HepG2 (cell line): ENCODE results near the gene ZFHX3. TPM values are rescaled to one million over a fixed set of nuclear protein-coding genes. Genes with fewer than 3 reads are reported as not detected.

Experiments used
- ATAC-seq: fragments of 200-7000 bp; cut with Tn5 transposase; 3 replicates; pipeline ENCODE4 v1.9.1; 2020; ENCODE audit warnings: mild to moderate bottlenecking, moderate library complexity
- BruUV-seq: library from RNA; stranded (reverse); fragments of 400-500 nt; replicated peaks from 2 replicates; lab custom pipeline; 2021; lab: Mats Ljungman, UMichigan
- CTCF ChIA-PET: fragments of 300-600 bp; formaldehyde crosslinking; extraction: SDS; loops from one replicate; lab custom pipeline; 2021; ENCODE audit warnings: low total read pairs, inconsistent platforms, low intra/inter-chr PET ratio; lab: Yijun Ruan, JAX
- POLR2A ChIA-PET: fragments of 350-600 bp; sonication (Branson Sonifier 250); formaldehyde crosslinking; loops from one replicate; lab custom pipeline; 2020; ENCODE audit warnings: antibody characterized with exemption, inconsistent platforms; lab: Yijun Ruan, JAX
- DNase-seq: peaks from one replicate; pipeline ENCODE4 v3.0.0-alpha.2; 2015; ENCODE audit warnings: low spot score
- FAIRE-seq: peaks from 3 replicates; lab custom pipeline; 2011; peaks lifted over from hg19 to GRCh38; lab: Jason Lieb, UNC
- H2AFZ ChIP-seq: one replicate; pipeline ENCODE4 v1.6.1; 2011; ENCODE audit warnings: low read length, inconsistent platforms
- H3K27ac ChIP-seq: fragments of 300-600 bp; 3 replicates; pipeline ENCODE4 v1.8.0; 2011; ENCODE audit warnings: mixed run types, mild to moderate bottlenecking, mixed read lengths, low read length, inconsistent platforms; ENCODE audit not compliant: insufficient read depth; ENCODE audit errors: extremely low read length
- H3K27me3 ChIP-seq, 2 experiments: fragments of 200-600 bp in 1 of 2; 2 replicates in 1 of 2; 3 replicates in 1 of 2; pipeline versions ENCODE4 v1.6.0 to v1.8.0; 2011; ENCODE audit warnings: low read length in 2 of 2, mild to moderate bottlenecking in 2 of 2, moderate library complexity in 2 of 2, inconsistent platforms in 1 of 2; ENCODE audit not compliant: insufficient read depth in 2 of 2, control insufficient read depth in 1 of 2
- H3K36me3 ChIP-seq, 2 experiments: fragments of 200-600 bp in 1 of 2; replicated peaks in 1 of 2; 2 replicates in 1 of 2; 3 replicates in 1 of 2; pipeline versions ENCODE4 v1.5.1 to v1.8.0; 2011; ENCODE audit warnings: low read length in 2 of 2, inconsistent platforms in 1 of 2; ENCODE audit not compliant: insufficient read depth in 2 of 2, control insufficient read depth in 1 of 2
- H3K4me1 ChIP-seq: 2 replicates; pipeline ENCODE4 v1.5.1; 2012; ENCODE audit warnings: low read length, inconsistent platforms; ENCODE audit not compliant: insufficient read depth
- H3K4me2 ChIP-seq: 2 replicates; pipeline ENCODE4 v1.6.0; 2011; ENCODE audit warnings: low read depth, low read length, inconsistent platforms
- H3K4me3 ChIP-seq, 3 experiments: fragments of 200-600 bp in 1 of 3; sonication (generic), shearing (Covaris generic) in 1 of 3; replicated peaks in 1 of 3; 2 replicates each; pipeline ENCODE4 v1.5.1; 2011 to 2016; ENCODE audit warnings: low read length in 3 of 3, inconsistent platforms in 2 of 3, low read depth in 2 of 3, mild to moderate bottlenecking in 2 of 3, control low read depth in 1 of 3, mixed read lengths in 1 of 3; ENCODE audit not compliant: insufficient read depth in 1 of 3
- H3K79me2 ChIP-seq: one replicate; pipeline ENCODE4 v1.6.1; 2011; ENCODE audit warnings: low read length, inconsistent platforms; ENCODE audit not compliant: insufficient read depth
- H3K9ac ChIP-seq: 2 replicates; pipeline ENCODE4 v1.6.0; 2011; ENCODE audit warnings: mild to moderate bottlenecking, low read depth, low read length, inconsistent platforms; ENCODE audit not compliant: insufficient read depth
- H3K9me3 ChIP-seq: 2 replicates; pipeline ENCODE4 v1.5.1; 2012; ENCODE audit warnings: mild to moderate bottlenecking, low read length
- H4K20me1 ChIP-seq: 2 replicates; pipeline ENCODE4 v1.6.0; 2011; ENCODE audit warnings: inconsistent platforms, mild to moderate bottlenecking, low read length, moderate library complexity; ENCODE audit not compliant: insufficient read depth
- NAIF1 ChIP-seq: sonication (generic); formaldehyde crosslinking; IDR thresholded peaks from 2 replicates; pipeline ENCODE4 v1.5.0; 2020; ENCODE audit warnings: mild to moderate bottlenecking, missing genetic modification reagents, borderline replicate concordance
- NR0B2 ChIP-seq: sonication (generic); formaldehyde crosslinking; IDR thresholded peaks from 2 replicates; pipeline ENCODE4 v1.4.0; 2020; ENCODE audit warnings: mild to moderate bottlenecking, missing genetic modification reagents
- PRPF4 ChIP-seq: fragments of 200-400 bp; formaldehyde crosslinking; IDR thresholded peaks from 2 replicates; pipeline ENCODE4 v1.6.1; 2016; ENCODE audit warnings: low read length, low read depth; ENCODE audit not compliant: poor library complexity, severe bottlenecking
- RXRA ChIP-seq: sonication (generic); formaldehyde crosslinking; IDR thresholded peaks from 2 replicates; pipeline ENCODE4 v1.5.1; 2020; ENCODE audit warnings: missing genetic modification reagents
- ZIK1 ChIP-seq: sonication (generic); formaldehyde crosslinking; IDR thresholded peaks from 2 replicates; pipeline ENCODE4 v1.5.0; 2020; ENCODE audit warnings: mild to moderate bottlenecking, low read depth, missing genetic modification reagents, borderline replicate concordance
- ZNF331 ChIP-seq: sonication (generic); formaldehyde crosslinking; IDR thresholded peaks from 2 replicates; pipeline ENCODE4 v1.4.0; 2020; ENCODE audit warnings: missing genetic modification reagents
- ZNF362 ChIP-seq: sonication (generic); formaldehyde crosslinking; IDR thresholded peaks from 2 replicates; pipeline ENCODE4 v1.4.0; 2020; ENCODE audit warnings: missing genetic modification reagents, mild to moderate bottlenecking, borderline replicate concordance
- ZNF552 ChIP-seq: sonication (generic); formaldehyde crosslinking; IDR thresholded peaks from 2 replicates; pipeline ENCODE4 v1.9.0; 2022; ENCODE audit warnings: missing genetic modification reagents, mild to moderate bottlenecking, borderline replicate concordance
- ZNF891 ChIP-seq: sonication (generic); formaldehyde crosslinking; IDR thresholded peaks from 2 replicates; pipeline ENCODE4 v1.5.0; 2020; ENCODE audit warnings: mild to moderate bottlenecking, missing genetic modification reagents
- WGBS: methylation state at CpG from one replicate; pipeline ENCODE4 v1.1.6; 2017; ENCODE audit warnings: low lambda C conversion rate; 5-methylcytosine and 5-hydroxymethylcytosine counted together
- in situ Hi-C: cut with HindIII; loops from 2 replicates; pipeline ENCODE4 v1.10.0; 2017; ENCODE audit warnings: low pct_unique_long_range_greater_than_20kb; ENCODE audit not compliant: extremely low pct_ligation_motif_present
- intact Hi-C: fragments of 100-400 bp; cut with micrococcal nuclease; formaldehyde crosslinking; loops from one replicate; pipeline ENCODE4 v1.10.0; 2022; ENCODE audit not compliant: unreplicated experiment
- polyA plus RNA-seq, 8 experiments: library from polyadenylated mRNA; depleted of rRNA in 3 of 8; stranded (reverse) in 7 of 8; unstranded in 1 of 8; fragments of >200 nt; fragmentation: Illumina TruSeq in 4 of 8; extraction: Trizol in 4 of 8; gene quantifications; 2 replicates each; pipeline versions ENCODE4 v1.2.1 to v1.2.3, GENCODE V29; 2011 to 2016; ENCODE audit warnings: low read depth in 4 of 8, missing spikeins in 1 of 8, mixed read lengths in 1 of 8; ENCODE audit not compliant: insufficient read depth in 1 of 8
- total RNA-seq, 5 experiments: library from RNA; depleted of rRNA; stranded (reverse); fragments of >200 nt; fragmentation: Illumina TruSeq; extraction: Trizol; gene quantifications; 2 replicates each; pipeline ENCODE4 v1.2.3, GENCODE V29; 2016; ENCODE audit warnings: low read depth in 1 of 5
- TF ChIP-seq, protein P1 (sequence below): sonication (generic); formaldehyde crosslinking; IDR thresholded peaks from 2 replicates; pipeline ENCODE4 v1.4.0; 2020; ENCODE audit warnings: mild to moderate bottlenecking, missing genetic modification reagents

Gene ZFHX3
- total and polyA plus RNA-seq, 2 of the 13 experiments (the other 11 are each of a cell fraction or from before 2014, with no cell fraction given): 5.0 to 6.0 TPM

GRCh38 chr16:72812672-72813071 lies 235.3 kb downstream of the ZFHX3 start:
- BruUV-seq: no TSS peak
- CTCF ChIA-PET: no interaction called here
- Histone ChIP-seq H3K79me2 (no peaks in the 10 kb centered on the region), H3K27me3 (no peaks in the 10 kb centered on the region), H3K36me3 (peaks cover 16 to 41% of the 10 kb centered on the region in 2 experiments), H3K9me3 (no peaks in the 10 kb centered on the region), H3K27ac (no peak overlapping the region), H3K4me2 (no peak overlapping the region), H3K9ac (no peak overlapping the region), H4K20me1 (no peaks in the 10 kb centered on the region), H3K4me1 (no peaks in the 10 kb centered on the region), H3K4me3 (no peak overlapping the region), H2AFZ (no peak overlapping the region)
- intact Hi-C loops: no loop called here
- POLR2A ChIA-PET: no interaction called here
- DNase-seq (no peak), ATAC-seq (no peak), FAIRE-seq (no peak)
- WGBS: 96% methylated on average over 3 of the region's 3 CpGs
- no peak for TF ChIP-seq RXRA (CRISPR knock-in tag)
- TF ChIP-seq, protein P1, sequence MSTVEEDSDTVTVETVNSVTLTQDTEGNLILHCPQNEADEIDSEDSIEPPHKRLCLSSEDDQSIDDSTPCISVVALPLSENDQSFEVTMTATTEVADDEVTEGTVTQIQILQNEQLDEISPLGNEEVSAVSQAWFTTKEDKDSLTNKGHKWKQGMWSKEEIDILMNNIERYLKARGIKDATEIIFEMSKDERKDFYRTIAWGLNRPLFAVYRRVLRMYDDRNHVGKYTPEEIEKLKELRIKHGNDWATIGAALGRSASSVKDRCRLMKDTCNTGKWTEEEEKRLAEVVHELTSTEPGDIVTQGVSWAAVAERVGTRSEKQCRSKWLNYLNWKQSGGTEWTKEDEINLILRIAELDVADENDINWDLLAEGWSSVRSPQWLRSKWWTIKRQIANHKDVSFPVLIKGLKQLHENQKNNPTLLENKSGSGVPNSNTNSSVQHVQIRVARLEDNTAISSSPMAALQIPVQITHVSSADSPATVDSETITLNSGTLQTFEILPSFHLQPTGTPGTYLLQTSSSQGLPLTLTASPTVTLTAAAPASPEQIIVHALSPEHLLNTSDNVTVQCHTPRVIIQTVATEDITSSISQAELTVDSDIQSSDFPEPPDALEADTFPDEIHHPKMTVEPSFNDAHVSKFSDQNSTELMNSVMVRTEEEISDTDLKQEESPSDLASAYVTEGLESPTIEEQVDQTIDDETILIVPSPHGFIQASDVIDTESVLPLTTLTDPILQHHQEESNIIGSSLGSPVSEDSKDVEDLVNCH: no peak
- no peak for TF ChIP-seq ZNF362 (CRISPR knock-in tag)
- TF ChIP-seq NAIF1 (CRISPR knock-in tag): no peak
- TF ChIP-seq ZIK1 (CRISPR knock-in tag): no peak
- no peak for TF ChIP-seq NR0B2 (CRISPR knock-in tag)
- TF ChIP-seq ZNF552 (CRISPR knock-in tag): no peak
- no peak for TF ChIP-seq ZNF331 (CRISPR knock-in tag)
- TF ChIP-seq ZNF891 (CRISPR knock-in tag): no peak
- no peak for TF ChIP-seq PRPF4
- in situ Hi-C loops: no loop called here
